Lower lobe of right lung (tissue), 2 donors: Measurements from ENCODE around the gene UBE2N. TPM values are rescaled to one million over a fixed set of nuclear protein-coding genes. Genes with fewer than 3 reads are reported as not detected.

Experiments used
- ATAC-seq, 2 donors: fragments of 200-7000 bp; cut with Tn5 transposase; one replicate each; pipeline ENCODE4 v1.9.1; 2020 to 2022; ENCODE audit warnings: mild to moderate bottlenecking in 2 of 2, moderate library complexity in 2 of 2
- DNase-seq: peaks from one replicate; pipeline ENCODE4 v3.0.0-alpha.2; 2020
- H3K27ac ChIP-seq: fragments of 200-600 bp; one replicate; pipeline ENCODE4 v1.8.0; 2022
- H3K27me3 ChIP-seq: fragments of 200-600 bp; one replicate; pipeline ENCODE4 v1.8.0; 2022; ENCODE audit warnings: low read depth
- H3K36me3 ChIP-seq: fragments of 200-600 bp; one replicate; pipeline ENCODE4 v1.8.0; 2022; ENCODE audit warnings: mild to moderate bottlenecking
- H3K4me1 ChIP-seq: fragments of 200-600 bp; one replicate; pipeline ENCODE4 v1.8.0; 2022
- H3K4me3 ChIP-seq: fragments of 200-600 bp; one replicate; pipeline ENCODE4 v1.8.0; 2022; ENCODE audit warnings: mild to moderate bottlenecking
- H3K9me3 ChIP-seq: fragments of 200-600 bp; one replicate; pipeline ENCODE4 v1.8.0; 2022
- intact Hi-C: fragments of 100-400 bp; cut with DNase I; formaldehyde crosslinking; loops from one replicate; pipeline ENCODE4 v1.11.0; 2022
- total RNA-seq: library from RNA; stranded (reverse); fragmentation: NEBNext Ultra II Directional; extraction: Animal tissue kit (Norgen Biotek cat#: 25700); gene quantifications from one replicate; pipeline ENCODE4 v1.2.1, GENCODE V29; 2021
- TF ChIP-seq, protein P1 (sequence below): fragments of 200-600 bp; IDR thresholded peaks from one replicate; pipeline ENCODE4 v1.8.0; 2022; ENCODE audit warnings: antibody characterized with exemption, mild to moderate bottlenecking
- donor health status: DM: no; HTN: yes; CAD: no; lungs with severe emphysema.

The UBE2N gene
- total RNA-seq, 1 donor from 2014 or later, result 65.7 TPM

DNA sequence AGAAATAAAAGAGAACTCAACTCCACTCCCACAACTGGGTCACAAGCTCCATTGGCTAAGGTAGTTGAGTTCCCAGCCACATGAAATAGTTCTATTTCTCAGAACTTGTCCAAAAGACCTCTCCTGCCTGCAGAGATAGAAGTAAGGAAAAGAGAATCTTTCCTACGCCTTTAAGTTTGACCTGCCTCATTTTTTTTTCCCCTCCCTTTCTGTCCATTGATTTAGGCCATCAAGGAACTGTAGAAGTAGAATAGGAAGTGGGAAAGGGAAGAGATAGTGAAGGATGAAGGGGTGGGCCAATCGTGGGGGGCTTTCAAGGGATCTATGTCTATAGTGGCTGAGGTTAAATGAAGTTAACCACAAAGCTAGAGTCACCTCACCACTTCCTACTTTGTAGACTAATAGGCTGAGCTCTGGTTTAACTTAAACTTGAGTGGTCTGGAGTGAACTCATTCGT, 77.9 kb downstream of the UBE2N start:
- Histone ChIP-seq H3K9me3 (no peaks in the 10 kb centered on the region), H3K36me3 (no peaks in the 10 kb centered on the region), H3K27ac (no peak overlapping the region), H3K4me3 (no peak overlapping the region), H3K27me3 (no peaks in the 10 kb centered on the region), H3K4me1 (no peaks in the 10 kb centered on the region)
- DNase-seq (no peak), ATAC-seq (peak in 1 of 2 donors; percentile 59)
- TF ChIP-seq, protein P1, sequence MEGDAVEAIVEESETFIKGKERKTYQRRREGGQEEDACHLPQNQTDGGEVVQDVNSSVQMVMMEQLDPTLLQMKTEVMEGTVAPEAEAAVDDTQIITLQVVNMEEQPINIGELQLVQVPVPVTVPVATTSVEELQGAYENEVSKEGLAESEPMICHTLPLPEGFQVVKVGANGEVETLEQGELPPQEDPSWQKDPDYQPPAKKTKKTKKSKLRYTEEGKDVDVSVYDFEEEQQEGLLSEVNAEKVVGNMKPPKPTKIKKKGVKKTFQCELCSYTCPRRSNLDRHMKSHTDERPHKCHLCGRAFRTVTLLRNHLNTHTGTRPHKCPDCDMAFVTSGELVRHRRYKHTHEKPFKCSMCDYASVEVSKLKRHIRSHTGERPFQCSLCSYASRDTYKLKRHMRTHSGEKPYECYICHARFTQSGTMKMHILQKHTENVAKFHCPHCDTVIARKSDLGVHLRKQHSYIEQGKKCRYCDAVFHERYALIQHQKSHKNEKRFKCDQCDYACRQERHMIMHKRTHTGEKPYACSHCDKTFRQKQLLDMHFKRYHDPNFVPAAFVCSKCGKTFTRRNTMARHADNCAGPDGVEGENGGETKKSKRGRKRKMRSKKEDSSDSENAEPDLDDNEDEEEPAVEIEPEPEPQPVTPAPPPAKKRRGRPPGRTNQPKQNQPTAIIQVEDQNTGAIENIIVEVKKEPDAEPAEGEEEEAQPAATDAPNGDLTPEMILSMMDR, result no peak
- intact Hi-C loops, result no loop called here

DNA sequence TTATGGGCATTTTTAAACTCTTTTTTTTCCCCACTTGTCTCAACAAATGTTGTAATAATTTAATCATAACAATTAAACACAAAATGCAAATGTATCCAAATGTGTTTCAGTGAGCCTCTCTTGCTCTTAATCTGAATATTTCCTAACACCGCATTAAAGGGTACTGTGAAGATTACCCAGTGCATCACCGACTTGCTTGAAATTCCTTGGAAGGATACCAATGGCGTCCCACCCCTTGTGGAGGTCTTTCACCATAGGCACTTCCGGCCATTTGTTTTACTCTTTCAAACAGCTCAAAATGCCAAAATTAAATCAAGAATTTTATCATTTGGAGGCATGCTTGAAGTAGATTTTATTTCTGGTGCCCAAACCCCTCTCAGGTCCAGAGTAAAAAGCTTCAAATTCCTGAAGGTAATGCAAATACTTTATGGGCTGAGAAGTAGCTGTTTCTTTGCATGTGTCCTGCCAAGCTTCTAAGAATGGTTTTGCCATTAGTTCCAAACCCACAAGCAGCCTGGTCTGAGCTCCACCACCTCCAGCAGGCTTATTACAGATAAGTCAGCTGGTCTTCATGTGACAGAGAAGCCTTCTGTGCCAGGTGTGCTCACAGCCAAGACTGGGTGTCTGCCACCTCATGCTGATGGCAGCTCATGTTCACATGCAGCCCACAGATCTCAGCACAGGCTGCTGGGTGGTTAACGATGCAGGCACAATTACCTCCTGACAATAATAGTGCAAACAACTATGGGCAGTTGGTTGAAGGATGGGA, 80.4 kb downstream of the UBE2N start:
- Histone ChIP-seq H3K9me3 (no peaks in the 10 kb centered on the region), H3K27ac (no peak overlapping the region), H3K4me1 (no peaks in the 10 kb centered on the region), H3K27me3 (no peaks in the 10 kb centered on the region), H3K36me3 (no peaks in the 10 kb centered on the region), H3K4me3 (no peak overlapping the region)
- TF ChIP-seq, protein P1, result no peak
- DNase-seq (no peak), ATAC-seq (peak in 1 of 2 donors; percentile 34)
- intact Hi-C loops, result no loop called here

DNA sequence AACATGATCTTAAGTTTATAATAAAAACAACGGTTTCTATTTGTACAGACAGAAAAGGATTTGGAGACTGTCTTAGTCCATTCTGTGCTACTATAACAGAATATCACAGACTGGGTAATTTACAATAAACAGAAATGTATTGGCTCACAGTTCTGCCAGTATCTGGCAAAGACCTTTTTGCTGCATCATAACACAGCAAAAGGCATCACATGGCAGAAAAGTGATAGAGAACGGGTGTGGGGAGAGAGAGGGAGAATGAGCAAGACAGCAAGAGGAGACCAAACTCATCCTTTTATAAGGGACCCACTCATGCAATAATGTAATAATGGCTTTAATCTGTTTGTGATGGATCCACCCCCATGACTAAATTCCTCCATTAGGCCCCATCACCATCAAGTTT, 81.1 kb downstream of the UBE2N start:
- H3K9me3 ChIP-seq, result no peaks in the 10 kb centered on the region

DNA sequence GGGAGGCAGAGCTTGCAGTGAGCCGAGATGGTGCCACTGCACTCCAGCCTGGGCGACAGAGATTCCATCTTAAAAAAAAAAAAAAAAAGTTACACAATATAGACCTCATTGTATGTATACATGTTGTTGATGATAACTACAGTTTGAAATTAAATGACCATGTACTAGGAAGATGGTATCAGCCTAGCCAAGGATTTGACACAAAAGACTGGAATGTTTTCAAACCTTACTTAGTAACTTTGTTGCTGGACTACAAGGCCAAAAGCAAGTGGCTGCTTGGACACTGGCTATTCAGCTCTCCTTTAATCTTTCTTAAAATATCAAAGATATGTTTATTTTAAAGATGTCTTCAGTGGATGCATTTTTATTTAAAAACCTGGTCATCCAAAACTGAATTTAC, 82.9 kb downstream of the UBE2N start:
- ATAC-seq (no peak), DNase-seq (no peak)
- TF ChIP-seq, protein P1, result no peak
- Histone ChIP-seq H3K4me3 (no peak overlapping the region), H3K36me3 (no peaks in the 10 kb centered on the region), H3K27ac (no peak overlapping the region), H3K4me1 (no peaks in the 10 kb centered on the region), H3K27me3 (no peaks in the 10 kb centered on the region), H3K9me3 (no peaks in the 10 kb centered on the region)
- intact Hi-C loops, result no loop called here

More for the DNA sequence above, 81.1 kb downstream of the UBE2N start:
- H3K4me3 ChIP-seq, result no peak overlapping the region
- intact Hi-C loops, result no loop called here
- H3K27me3 ChIP-seq, result no peaks in the 10 kb centered on the region
- DNase-seq (no peak), ATAC-seq (no peak)
- no peak overlapping the region for H3K27ac ChIP-seq
- H3K36me3 ChIP-seq, result no peaks in the 10 kb centered on the region
- H3K4me1 ChIP-seq, result no peaks in the 10 kb centered on the region
- TF ChIP-seq, protein P1, result no peak

DNA sequence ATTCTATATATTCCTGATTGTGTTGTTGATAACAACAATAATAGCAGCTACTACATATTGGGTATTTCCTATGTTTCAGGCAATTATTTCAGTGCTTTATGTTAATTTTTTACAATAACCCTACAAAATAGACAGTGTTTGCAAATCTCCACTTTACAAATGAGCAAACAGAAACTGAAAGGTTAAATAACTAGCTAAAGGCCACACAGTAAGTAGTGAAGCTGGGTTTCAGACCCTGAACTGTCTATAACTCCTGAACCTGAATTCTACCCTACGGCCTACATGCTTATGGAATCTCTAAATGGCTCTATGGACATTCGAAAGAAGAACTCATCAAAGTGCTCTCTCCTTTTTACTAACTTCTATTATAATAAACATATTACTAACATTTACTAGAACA, 83.7 kb downstream of the UBE2N start:
- intact Hi-C loops, result no loop called here

More for the DNA sequence above, 83.7 kb downstream of the UBE2N start:
- DNase-seq, result no peak
- no peaks in the 10 kb centered on the region for H3K9me3 ChIP-seq
- TF ChIP-seq, protein P1, result no peak
- no peaks in the 10 kb centered on the region for H3K27me3 ChIP-seq
- H3K4me1 ChIP-seq, result no peaks in the 10 kb centered on the region
- no peak overlapping the region for H3K27ac ChIP-seq
- no peak overlapping the region for H3K4me3 ChIP-seq
- H3K36me3 ChIP-seq, result no peaks in the 10 kb centered on the region
- no peak for ATAC-seq
